AG20443 (cell line): ENCODE results near the gene REC114.
"Not testable (repeated sequence)": the region's sequence is repeated elsewhere in the genome, so short reads cannot be mapped to it uniquely, and the experiment has no call there.

Experiments used
- DNase-seq: peaks from one replicate; pipeline ENCODE4 v3.0.0; 2012; ENCODE audit warnings: low spot score, mixed read lengths

Gene REC114

GRCh38 chr15:73577593-73577992 lies 134.6 kb downstream of the REC114 start:
- DNase-seq: not testable (repeated sequence)

- DNase-seq: no peak
These were observed 135.1 kb downstream of the REC114 start for GRCh38 chr15:73578026-73578425.

- no peak for DNase-seq
These were observed 140.0 kb downstream of the REC114 start for GRCh38 chr15:73582851-73583379.

DNA sequence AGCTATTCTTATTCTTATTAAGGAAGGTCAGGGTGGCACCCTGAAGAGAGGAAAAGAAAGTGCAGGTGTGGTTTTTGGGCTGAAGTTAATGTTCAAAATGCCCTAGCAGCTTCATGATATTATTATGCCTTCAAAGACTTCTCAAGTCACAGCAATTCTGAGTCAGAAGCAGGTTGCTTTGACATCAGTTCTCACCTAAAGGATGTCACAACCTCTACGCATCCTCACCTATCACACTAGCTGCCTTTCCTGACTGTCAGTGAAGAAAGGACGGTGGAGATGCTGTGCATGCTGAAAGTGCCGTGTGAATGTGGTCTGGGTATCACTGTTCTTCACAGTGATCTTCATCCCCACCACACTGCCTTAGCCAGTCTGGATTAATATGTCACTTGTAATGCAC lies 140.6 kb downstream of the REC114 start:
- no peak for DNase-seq

DNA sequence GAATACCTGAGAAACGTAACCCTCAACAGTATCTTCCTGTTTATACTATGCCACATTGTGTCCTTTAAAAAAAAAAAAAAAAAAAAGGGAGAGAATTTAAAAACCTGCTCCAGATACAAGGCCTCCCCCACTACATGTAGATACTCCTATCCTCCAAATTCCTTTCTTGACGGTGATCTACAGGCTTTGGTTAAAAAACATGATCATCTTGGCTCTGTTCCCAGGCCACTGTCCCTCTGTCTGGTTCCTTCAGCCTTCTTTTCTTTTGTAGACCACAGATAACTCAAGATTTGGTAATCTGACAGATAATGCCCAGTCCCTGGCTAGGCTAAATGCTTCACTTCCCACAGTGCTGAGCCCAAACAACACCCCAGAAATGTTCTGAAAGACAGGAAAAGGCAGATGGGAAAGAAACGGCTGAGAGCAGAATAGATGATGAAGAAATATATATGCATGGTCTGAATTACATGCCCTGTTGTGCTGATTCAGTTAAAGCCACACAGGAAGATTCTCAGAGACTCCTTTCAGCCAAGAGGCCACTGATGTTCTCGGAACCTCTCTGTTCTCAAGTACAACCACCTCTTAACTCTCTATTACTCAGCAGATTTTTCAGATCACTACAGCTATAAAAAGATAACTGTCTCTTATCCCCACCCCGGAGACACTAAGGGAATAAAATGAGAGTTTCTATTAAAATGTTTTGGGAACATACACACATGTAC lies 141.9 kb downstream of the REC114 start:
- no peak for DNase-seq

DNA sequence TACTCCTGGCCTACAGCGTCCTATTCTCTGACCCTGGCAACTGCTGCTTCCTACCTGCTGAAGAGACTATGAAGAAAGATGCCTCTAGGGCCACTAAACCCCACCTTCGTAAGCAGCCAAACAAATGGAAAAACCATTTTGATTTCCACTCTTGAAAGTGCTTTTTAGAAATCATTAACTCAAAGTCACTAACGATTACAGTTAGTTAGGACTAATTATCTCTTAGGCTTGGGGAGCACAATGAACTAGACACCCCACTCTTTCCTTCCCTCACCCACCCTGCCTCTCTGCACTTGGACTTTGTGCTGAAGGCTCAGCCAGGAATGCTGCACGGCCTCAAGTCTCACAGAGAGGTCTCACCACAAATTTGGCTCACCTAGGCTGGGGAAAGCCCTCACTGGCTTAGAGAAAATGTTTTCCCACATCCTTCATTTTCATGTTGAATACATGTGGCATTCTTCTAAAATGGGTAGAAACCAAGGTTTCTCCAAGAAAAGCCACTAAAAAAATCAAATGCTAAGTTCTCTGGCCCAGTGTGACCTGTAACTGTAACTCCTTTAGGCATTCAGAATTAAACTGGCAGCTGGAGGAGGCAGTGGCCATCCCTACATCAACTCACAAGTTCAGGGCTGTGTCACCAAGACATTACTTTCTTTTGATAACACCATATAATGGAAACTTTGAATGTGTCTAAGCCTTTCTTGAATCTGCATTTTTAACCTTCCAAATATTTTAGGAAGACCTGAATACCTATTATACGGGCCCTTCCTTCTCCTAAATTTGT lies 143.1 kb downstream of the REC114 start:
- no peak for DNase-seq

DNA sequence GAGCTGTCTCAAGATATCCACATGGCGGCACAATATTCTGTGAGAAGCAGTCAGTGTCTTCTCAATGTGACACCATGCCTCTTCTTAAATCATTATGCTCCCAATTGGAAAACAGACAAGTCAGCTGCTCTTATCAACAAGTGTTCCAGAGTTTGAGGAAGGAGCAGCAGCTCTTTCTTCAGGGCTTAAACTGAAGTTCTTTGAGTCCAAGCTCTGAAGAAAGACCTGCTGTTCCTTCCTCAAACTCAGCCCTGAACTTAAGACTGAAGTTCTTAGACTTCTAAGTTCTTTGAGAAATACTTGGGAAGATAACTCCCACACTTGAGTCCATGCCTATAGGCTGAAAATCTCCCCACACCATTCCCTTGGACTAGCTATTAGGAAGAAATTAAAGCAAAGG lies 146.8 kb downstream of the REC114 start:
- DNase-seq: no peak

- no peak for DNase-seq
These were observed 147.3 kb downstream of the REC114 start for GRCh38 chr15:73590263-73590662.

GRCh38 chr15:73593304-73594074 lies 150.5 kb downstream of the REC114 start:
- DNase-seq: no peak

GRCh38 chr15:73594109-73594508 lies 151.1 kb downstream of the REC114 start:
- no peak for DNase-seq

DNA sequence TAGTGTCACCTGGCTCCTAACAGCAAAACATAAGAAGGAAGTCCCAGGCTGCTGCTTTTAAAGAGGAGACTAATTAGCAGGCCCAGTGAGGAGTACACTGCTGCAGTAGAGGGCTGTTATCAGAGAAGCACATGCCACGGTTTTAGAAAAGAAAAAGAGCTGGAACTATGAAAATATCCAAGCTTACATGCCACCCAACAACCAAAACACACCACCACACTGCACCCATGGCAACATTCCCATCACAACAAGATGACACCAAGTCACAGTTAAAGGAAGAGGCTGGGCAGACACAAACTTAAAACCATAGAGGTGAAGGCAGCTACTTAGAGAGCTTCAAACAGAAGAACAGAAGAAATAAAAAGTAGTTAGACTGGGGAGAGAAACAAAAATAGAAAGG lies 153.2 kb downstream of the REC114 start:
- DNase-seq: peak; percentile 20

- no peak for DNase-seq
These were observed 154.2 kb downstream of the REC114 start for GRCh38 chr15:73597036-73597638.

GRCh38 chr15:73598530-73599160 lies 155.7 kb downstream of the REC114 start:
- DNase-seq: peak; percentile 63

DNA sequence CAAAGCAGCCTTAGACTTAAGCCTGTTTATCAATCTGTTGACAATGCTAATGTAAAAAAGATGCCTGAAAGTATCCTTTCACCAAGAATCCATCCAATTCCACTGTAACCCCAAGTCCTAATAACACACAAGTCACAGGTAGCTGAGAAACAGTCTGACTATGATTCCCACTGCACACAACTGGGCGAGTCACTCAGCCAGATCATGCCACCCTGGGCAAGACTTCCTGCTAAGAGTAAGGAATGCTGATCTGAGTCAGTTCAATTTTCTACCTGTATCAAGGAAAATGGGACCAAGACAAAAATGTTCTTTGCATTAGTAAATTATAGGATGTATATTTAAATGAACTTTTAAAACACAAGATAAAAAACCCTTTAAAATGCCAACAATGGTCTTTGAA lies 157.0 kb downstream of the REC114 start:
- DNase-seq: no peak

DNA sequence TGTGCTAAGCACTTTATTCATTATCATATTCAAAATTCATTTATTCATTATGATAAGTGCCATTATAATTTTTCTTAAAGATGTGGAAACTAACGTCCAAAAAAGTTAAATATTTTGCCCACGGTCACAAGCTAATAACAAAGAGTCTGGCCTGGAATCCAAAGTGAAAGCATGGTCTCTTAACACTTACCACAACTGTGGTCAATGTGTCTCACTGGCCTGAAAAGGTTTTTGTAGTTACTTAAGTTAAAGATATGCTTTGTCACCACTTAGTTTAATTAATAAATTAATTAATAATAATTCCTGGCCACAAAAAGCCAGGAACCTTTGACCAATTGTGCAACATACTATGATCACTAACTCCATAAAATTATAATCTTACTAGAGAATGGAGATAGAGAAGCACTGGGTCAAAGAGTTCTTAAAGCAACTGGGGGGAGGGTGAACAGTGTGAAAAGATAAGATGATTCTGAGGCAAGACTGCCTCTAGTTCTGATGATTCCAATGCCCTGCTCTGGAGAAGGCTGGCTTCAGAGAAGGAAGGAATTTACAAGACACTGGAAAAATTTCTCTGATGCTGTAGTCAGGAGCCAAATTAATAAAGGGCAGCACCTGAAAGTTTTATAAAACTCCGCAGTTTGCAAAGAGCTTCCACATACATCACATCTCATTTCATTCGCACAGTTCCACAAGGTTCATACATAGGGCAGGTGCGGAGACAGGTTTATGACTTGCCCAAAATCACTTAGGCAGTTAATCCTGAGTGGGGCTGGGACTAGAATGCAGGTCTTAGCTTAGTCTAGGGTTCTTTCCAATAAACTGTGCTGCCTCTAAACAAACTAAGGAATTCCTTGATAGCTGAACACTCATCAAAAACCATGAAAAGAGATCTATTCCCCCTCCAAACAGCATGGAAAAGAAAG lies 157.7 kb downstream of the REC114 start:
- no peak for DNase-seq

- peak; percentile 51 for DNase-seq
These were observed 158.8 kb downstream of the REC114 start for GRCh38 chr15:73601451-73602445.

GRCh38 chr15:73602446-73602843 lies 159.5 kb downstream of the REC114 start:
- no peak for DNase-seq

DNA sequence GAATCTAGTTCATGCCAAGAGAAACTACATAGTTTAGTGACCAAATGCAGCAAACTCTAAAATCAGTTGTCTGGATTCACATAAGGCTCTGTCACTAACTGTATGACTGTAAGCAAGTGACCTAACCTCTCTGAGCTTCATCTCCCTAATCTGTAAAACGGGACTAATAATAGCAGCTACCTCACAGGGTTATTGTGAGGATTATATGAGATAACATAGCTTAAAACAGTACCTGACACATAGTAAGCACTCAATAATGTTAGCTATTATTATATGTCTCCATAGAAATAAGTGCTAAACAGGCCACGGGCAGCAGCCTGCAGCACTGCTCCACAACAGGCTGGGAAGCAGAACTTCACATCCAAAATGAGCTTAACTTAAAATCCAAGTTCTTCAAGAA lies 160.0 kb downstream of the REC114 start:
- no peak for DNase-seq

DNA sequence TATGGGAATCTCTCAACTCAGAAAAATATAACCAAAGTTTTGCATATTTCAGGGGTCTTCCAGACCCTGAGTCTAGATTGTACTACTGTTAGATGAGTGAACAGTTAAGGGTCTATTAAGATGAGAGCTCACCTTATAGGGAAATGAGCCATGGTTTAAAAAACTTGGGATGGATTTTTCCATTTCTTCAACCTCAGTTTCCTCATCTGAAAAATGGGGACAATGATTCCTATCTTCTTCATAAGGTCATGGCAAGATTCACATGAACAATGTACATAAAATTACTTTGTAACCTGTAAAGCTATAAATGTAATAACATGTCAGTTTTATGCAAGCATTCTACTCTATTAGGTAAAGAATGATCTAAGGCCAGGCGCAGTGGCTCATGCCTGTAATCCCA lies 161.5 kb downstream of the REC114 start:
- no peak for DNase-seq
